Umbilical cord (tissue), 2 donors: ENCODE measurements around the gene LRRC74B. TPM values are rescaled to one million over a fixed set of nuclear protein-coding genes. Genes with fewer than 3 reads are reported as not detected.
A peak's percentile ranks its signal among the peaks of the same experiment; 100 is the strongest.
"Not testable (repeated sequence)": the region's sequence is repeated elsewhere in the genome, so short reads cannot be mapped to it uniquely, and the experiment has no call there.

Experiments
- DNase-seq: peaks from one replicate; pipeline ENCODE4 v3.0.0-alpha.2; 2015; ENCODE audit warnings: low spot score
- total RNA-seq: library from RNA; depleted of rRNA; stranded (reverse); fragments of >200 nt; gene quantifications from one replicate; pipeline ENCODE4 v1.2.3, GENCODE V29; 2014; ENCODE audit warnings: low replicate concordance; ENCODE audit not compliant: insufficient read depth

LRRC74B gene
- total RNA-seq, 1 donor from 2014 or later, result 0.24 TPM

DNA sequence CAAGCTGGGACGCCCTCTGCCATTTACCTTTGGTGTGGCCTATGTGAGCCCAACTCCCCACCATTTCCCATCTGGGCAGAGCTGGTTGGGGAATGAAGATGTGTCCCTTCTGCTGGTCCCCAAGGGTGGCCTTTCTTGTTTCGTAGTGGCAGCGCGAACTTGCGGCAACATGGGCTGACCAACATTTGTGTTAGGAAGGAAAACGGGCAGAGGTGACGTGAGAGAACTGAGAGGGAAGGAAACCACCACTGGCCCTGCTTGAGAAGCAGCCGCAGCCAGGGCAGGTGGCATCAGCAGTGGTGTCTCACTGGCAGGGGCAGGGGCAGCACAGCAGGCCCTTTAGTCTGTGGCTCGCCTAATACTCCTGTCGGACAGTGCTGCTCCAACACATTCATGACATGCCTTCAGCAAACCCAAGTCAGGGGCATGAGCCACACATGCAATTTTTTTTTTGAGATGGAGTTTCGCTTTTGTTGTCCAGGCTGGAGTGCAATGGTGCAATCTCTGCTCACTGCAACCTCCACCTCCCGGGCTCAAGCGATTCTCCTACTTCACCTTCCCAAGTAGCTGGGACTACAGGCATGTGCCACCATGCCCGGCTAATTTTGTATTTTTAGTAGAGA is 29.9 kb downstream of the LRRC74B start:
- no peak for DNase-seq

DNA sequence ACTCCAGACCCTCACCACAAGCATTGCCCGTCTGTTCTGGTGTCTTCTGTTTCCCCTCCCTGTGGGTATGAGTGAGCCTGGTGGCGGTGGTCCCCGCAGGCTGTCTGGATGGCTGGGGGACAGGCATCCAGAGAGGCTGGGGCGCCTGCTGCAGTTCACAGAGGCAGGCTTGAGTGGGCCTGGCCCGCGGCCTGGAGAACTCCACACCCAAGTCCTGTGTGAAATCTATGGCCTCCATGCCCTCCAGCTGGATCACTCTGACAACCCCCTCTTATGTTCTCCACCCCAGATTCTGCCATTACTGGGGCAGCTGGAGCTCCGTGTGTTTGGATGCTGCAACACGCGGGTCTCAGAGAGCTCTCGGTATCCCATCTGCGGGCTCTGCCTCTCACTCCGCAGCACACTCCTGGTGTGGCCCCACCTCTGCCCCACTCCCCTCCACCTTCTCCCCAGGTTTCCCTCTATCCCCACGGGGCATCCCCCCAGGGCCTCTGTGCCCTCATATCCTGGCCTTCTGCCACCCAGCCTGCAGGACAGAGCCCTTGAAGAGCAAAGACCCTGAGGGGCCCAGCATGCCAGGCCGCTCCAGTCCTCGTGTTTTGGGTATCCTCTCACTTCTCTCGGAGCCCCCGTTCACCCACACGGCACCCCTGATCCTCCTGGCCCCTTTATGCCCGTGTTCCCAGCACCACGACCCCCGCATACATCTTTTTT is 31.3 kb downstream of the LRRC74B start:
- DNase-seq, result no peak

- no peak for DNase-seq
These were observed 32.2 kb downstream of the LRRC74B start for GRCh38 chr22:21077884-21078508.

DNA sequence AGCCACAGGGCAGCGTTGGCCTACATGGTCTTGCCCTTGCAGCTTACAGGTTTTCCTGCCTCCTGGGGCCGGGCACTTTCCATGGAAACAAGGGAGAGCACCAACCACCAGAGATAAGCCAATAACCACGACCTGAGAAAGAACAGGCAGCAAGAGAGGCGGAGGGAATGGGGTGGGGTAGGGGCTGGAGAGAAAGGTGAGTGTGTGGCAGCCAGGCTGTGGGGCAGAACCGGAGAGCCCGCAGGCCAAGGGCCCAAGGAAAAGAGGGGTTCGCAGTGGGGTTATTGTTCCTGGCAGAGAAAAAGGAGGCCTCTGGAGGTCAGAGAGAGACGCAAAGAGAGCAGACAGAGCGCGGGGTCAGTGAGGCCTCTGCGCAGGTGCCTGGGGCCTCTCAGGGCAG is 33.2 kb downstream of the LRRC74B start:
- DNase-seq, result no peak

GRCh38 chr22:21079493-21079892 is 33.7 kb downstream of the LRRC74B start:
- no peak for DNase-seq

- no peak for DNase-seq
These were observed 34.8 kb downstream of the LRRC74B start for GRCh38 chr22:21080435-21081137.

- no peak for DNase-seq
These were observed 36.5 kb downstream of the LRRC74B start for GRCh38 chr22:21082248-21082647.

DNA sequence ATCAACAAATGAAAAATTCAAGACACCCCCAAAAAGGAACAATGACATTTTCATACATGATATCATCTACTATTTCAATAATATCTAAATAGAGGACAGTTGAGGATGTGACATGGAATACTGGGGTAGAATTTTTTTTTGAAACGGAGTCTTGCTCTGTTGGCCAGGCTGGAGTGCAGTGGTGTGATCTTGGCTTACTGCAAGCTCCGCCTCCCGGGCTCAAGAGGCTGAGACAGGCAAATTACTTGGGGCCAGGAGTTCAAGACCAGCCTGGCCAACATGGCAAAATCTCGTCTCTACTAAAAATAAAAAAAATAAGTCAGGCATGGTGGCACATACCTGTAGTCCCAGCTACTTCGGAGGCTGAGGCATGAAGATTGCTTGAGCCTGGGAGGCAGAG is 41.4 kb downstream of the LRRC74B start:
- no peak for DNase-seq

GRCh38 chr22:21087926-21088325 is 42.2 kb downstream of the LRRC74B start:
- DNase-seq, result not testable (repeated sequence)

GRCh38 chr22:21091220-21091619 is 45.5 kb downstream of the LRRC74B start:
- not testable (repeated sequence) for DNase-seq

DNA sequence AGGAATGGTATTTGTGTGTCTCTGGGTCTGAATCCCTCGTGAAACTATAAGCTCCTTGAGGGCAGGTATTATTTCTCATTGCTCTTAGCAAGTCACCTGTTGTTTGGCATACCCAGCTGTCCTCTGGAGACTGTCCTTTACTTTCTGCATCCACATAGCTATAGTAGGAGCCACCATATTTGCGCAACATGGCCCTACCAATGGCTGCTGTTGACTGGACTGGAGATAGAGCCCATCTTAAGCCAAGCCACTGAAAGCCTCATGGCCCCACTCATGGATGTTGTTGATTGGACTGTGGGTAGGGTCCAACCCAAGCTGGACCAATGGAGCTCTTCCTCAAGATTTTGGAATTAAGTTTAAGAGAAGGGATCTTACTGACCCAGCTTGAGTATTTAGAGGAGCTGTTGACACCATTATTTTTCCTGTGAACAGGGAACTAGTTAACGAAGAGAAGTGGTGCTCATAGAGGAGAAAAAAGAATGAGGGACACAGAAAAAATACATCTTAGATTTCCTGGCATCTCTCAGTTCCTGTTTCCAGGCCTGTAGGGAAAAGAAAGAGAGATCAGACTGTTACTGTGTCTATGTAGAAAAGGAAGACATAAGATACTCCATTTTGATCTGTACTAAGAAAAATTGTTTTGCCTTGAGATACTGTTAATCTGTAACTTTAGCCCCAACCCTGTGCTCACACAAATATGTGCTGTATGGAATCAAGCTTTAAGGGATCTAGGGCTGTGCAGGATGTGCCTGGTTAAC is 47.2 kb downstream of the LRRC74B start:
- DNase-seq, result no peak

DNA sequence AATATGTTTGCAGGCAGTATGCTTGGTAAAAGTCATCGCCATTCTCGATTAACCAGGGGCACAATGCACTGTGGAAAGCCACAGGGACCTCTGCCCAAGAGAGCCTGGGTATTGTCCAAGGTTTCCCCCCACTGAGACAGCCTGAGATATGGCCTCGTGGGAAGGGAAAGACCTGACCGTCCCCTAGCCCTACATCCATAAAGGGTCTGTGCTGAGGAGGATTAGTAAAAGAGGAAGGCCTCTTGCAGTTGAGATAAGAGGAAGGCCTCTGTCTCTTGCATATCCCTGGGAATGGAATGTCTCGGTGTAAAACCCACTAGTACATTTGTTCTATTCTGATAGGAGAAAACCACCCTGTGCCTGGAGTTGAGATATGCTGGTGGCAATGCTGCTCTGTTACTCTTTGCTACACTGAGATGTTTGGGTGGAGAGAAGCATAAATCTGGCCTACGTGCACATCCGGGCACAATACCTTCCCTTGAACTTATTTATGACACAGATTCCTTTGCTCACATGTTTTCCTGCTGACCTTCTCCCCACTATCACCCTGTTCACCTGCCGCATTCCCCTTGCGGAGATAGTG is 47.9 kb downstream of the LRRC74B start:
- DNase-seq, result peak; percentile 38

GRCh38 chr22:21094911-21095772 is 49.4 kb downstream of the LRRC74B start:
- no peak for DNase-seq

- DNase-seq, result no peak
These were observed 50.0 kb downstream of the LRRC74B start for GRCh38 chr22:21095773-21096107.

GRCh38 chr22:21096878-21097277 is 51.1 kb downstream of the LRRC74B start:
- not testable (repeated sequence) for DNase-seq

GRCh38 chr22:21098099-21098671 is 52.4 kb downstream of the LRRC74B start:
- no peak for DNase-seq

DNA sequence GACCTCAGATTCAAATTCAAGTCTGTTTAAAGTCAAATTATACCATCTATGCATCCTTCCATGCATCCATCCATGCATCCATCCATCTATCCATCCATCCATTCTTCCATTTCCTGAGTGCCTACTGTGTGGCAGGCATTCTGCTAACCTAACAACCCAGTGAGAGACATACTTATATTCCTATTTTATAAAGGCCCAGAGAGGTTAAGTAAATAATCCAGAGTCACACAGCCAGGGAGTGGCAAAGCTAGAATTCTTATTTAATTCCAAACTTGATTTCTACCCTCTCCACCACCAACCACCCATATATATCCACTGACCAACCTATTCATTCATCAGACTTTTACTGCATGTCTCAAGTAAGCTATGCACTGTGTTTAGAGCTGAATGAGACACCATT is 53.8 kb downstream of the LRRC74B start:
- no peak for DNase-seq

- no peak for DNase-seq
These were observed 54.6 kb downstream of the LRRC74B start for GRCh38 chr22:21100149-21101032.
